Activated naive CD4-positive, alpha-beta T cell treated with anti-CD3 and anti-CD28 coated beads, Interleukin-2, amount 50 U/mL, for 24 hours (primary cell): ENCODE results near the gene TRIL.

Experiments
- H3K27ac Mint-ChIP-seq: one replicate; pipeline ENCODE4 v1.8.0; 2021; ENCODE audit warnings: mild to moderate bottlenecking, mixed read lengths
- H3K27me3 Mint-ChIP-seq: one replicate; pipeline ENCODE4 v1.8.0; 2021; ENCODE audit warnings: mixed read lengths
- H3K36me3 Mint-ChIP-seq: one replicate; pipeline ENCODE4 v1.8.0; 2021; ENCODE audit warnings: mixed read lengths
- H3K4me1 Mint-ChIP-seq: one replicate; pipeline ENCODE4 v1.8.0; 2021; ENCODE audit warnings: mixed read lengths
- H3K4me3 Mint-ChIP-seq: one replicate; pipeline ENCODE4 v1.8.0; 2021; ENCODE audit warnings: mild to moderate bottlenecking, mixed read lengths
- H3K9me3 Mint-ChIP-seq: one replicate; pipeline ENCODE4 v1.8.0; 2021; ENCODE audit warnings: mixed read lengths

Gene TRIL

DNA sequence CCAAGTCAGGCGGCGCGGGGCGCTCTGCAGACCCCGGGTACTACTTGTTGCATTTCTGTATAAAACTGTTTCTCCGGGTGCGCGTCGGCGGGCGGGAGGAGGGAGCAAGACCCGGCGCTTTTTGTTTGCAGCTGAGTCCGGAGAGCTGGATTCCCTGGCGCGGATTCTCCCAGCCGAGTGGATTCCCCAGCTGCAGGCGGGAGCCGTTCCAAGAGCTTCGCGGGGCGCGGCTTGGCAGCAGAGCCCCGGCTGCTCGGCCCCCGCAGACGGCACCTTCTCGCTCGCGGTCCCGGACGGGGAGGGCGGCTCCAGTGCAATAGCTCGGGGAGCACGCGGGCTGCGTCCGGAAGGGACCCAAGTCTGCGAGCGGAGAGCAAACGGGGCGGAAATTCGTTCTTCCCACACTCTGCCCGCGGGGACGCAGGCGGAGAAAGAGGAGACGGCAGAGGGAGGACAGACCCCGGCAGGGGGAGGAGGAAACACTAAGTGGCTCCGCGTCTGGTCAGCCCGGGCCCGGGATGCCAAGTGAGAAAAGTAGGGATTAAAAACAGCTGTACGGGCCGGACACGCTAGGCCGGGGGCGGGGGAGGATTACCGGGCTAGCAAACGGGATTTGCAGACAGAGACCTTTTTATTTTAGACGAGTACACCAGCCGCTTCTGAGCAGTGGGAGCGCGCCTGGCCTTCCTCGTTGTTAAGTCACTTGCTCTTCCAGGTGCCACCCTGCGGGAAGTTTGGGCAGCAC lies at the start of gene TRIL:
TRIL (minus strand) TSS at position 96 of the 745 bp plus-strand sequence. CDS start 284 bp downstream, outside the sequence.
- peak within 1 kb of the TSS; percentile 7 for H3K4me3 Mint-ChIP-seq
- no peaks in the 10 kb centered on the region for H3K4me1 Mint-ChIP-seq
- H3K27me3 Mint-ChIP-seq, result peaks cover 29% of the 10 kb centered on the region
- no peaks in the 10 kb centered on the region for H3K36me3 Mint-ChIP-seq
- no peaks in the 10 kb centered on the region for H3K9me3 Mint-ChIP-seq
- H3K27ac Mint-ChIP-seq, result no peak within 1 kb of the TSS

DNA sequence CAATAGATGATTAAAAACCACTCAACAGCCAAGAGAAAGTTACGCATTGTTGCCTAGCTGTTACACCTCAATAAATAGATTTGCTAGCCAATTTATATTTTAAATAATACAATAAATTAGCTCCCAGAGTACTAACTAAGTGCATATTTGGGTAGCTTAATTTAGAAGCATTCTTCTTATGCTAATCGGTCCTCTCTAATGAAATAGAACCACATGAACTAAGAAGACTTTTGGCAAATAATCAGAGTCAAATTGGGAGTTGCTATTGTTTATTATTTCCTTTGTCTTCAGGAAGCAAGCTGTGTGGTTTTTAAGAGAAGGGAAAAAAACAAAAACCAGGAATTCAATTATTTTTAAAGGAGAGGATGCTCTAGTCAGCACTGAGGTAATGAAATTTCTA lies 49.0 kb upstream of the TRIL start:
- Mint-ChIP-seq H3K27ac (no peak overlapping the region), H3K4me1 (no peaks in the 10 kb centered on the region), H3K9me3 (peaks cover 4% of the 10 kb centered on the region), H3K36me3 (no peaks in the 10 kb centered on the region), H3K27me3 (no peaks in the 10 kb centered on the region), H3K4me3 (no peak overlapping the region)

DNA sequence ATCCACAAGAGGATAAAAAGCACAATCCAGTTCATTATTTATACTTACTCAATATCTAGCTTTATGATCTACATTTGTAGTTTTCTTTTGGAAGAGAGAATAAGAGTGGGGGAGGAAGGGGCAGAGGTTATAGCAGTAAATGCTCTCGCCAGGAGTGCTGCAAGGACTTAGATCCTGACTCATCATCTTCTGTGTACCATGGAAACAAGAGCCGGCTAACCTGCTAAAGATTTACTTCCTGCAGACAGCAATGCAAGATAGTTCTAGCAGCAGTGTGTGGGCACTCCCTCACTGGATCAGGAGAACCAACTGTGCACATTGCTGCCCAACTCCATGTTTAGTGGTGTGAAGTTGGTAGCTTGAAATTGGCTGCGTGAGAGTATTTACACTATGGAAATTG lies 47.7 kb upstream of the TRIL start:
- Mint-ChIP-seq H3K27ac (no peak overlapping the region), H3K4me3 (no peak overlapping the region), H3K27me3 (no peaks in the 10 kb centered on the region), H3K4me1 (no peaks in the 10 kb centered on the region), H3K9me3 (peaks cover 4% of the 10 kb centered on the region), H3K36me3 (no peaks in the 10 kb centered on the region)

DNA sequence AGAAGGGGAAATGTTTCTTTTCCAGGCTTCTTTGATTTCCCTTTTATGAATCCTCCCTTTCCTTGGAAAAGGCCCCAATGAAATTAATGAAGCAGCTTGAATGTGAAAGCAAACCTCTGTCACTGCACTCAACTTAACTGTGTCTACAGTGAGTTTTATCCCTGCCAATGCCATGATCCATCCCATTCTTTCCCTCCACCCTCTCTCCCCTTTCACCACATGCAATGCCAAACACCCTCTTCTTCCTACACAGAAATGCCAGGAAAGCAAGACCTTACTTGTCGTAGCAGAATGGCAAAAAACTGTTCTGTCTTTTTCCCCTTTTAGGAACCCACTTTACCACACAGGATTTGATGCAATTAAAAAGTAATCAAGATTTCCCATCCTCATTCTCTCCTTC lies 47.3 kb upstream of the TRIL start:
- Mint-ChIP-seq H3K4me1 (no peaks in the 10 kb centered on the region), H3K9me3 (peaks cover 4% of the 10 kb centered on the region), H3K4me3 (no peak overlapping the region), H3K27ac (no peak overlapping the region), H3K36me3 (no peaks in the 10 kb centered on the region), H3K27me3 (no peaks in the 10 kb centered on the region)

- no peaks in the 10 kb centered on the region for H3K36me3 Mint-ChIP-seq
- H3K27ac Mint-ChIP-seq, result no peak overlapping the region
- H3K4me1 Mint-ChIP-seq, result no peaks in the 10 kb centered on the region
- no peaks in the 10 kb centered on the region for H3K27me3 Mint-ChIP-seq
- peaks cover 4% of the 10 kb centered on the region for H3K9me3 Mint-ChIP-seq
- H3K4me3 Mint-ChIP-seq, result no peak overlapping the region
Observed at GRCh38 chr7:29003703-29004102, 45.6 kb upstream of the TRIL start.

GRCh38 chr7:29000717-29001076 lies 42.6 kb upstream of the TRIL start:
- H3K4me3 Mint-ChIP-seq, result no peak overlapping the region
- H3K9me3 Mint-ChIP-seq, result peaks cover 4% of the 10 kb centered on the region
- no peaks in the 10 kb centered on the region for H3K4me1 Mint-ChIP-seq
- no peaks in the 10 kb centered on the region for H3K36me3 Mint-ChIP-seq
- no peak overlapping the region for H3K27ac Mint-ChIP-seq
- peaks cover under 1% of the 10 kb centered on the region for H3K27me3 Mint-ChIP-seq

DNA sequence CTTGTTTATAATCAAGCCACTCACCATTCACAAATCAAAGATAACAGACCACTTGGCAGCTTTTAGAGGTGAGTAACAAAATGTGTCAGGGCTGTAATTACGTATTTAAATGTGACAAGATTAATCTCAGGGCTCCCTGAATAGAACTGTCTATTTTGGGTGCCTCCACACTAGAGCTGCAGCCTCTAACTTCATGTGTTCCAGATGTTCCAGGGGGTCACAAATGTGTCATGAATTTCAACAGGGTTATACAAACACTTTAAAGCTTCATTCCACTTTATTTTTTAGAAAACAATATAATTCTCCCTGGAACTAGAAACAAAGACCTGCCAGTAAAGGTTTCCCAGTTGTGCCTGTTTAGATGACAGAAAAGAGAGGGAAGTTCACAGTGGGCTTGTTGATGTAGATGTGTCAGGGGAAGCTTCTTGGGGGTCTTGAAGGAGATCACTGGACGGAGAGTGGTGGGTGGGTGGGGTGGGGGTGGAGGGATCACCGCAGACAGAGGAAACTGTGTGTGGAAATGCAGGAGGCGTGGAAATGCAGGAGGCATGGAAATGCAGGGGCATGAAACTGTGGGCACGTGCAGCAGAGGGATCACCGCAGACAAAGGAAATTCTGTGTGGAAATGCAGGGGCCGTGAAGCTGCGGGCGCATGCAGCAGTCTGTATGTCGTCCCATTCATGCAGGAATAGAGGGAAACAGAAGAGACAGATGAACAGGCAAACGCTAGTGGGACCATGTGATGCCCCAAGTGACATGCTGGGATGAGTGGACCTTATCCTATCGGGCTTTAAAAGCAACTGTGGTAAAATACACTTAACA lies 42.0 kb upstream of the TRIL start:
- Mint-ChIP-seq H3K27ac (no peak overlapping the region), H3K4me1 (no peaks in the 10 kb centered on the region), H3K9me3 (peaks cover 4% of the 10 kb centered on the region), H3K36me3 (no peaks in the 10 kb centered on the region), H3K4me3 (no peak overlapping the region), H3K27me3 (peaks cover 2% of the 10 kb centered on the region)

GRCh38 chr7:28999427-28999826 lies 41.3 kb upstream of the TRIL start:
- Mint-ChIP-seq H3K36me3 (no peaks in the 10 kb centered on the region), H3K4me3 (no peak overlapping the region), H3K4me1 (no peaks in the 10 kb centered on the region), H3K9me3 (peaks cover 4% of the 10 kb centered on the region), H3K27me3 (peaks cover 2% of the 10 kb centered on the region), H3K27ac (no peak overlapping the region)

DNA sequence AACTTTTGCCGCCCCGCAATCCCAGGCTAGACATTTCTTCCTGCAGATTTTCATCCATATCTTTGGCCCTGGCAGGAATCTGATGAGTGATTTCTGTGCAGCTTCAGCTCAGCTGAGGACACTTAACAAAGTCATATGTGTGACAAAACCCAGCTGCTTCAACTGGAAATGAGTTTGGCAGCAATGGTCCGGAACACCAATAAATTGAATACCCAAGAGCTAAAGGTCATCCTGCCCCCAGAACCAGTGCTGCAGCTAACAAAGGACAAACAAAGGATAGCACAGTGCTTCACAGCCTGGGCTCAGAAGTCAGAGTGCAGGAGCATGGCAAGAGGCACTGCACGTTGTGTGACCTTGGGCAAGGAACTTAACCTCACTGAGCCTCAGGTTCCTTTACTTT lies 40.0 kb upstream of the TRIL start:
- Mint-ChIP-seq H3K4me1 (no peaks in the 10 kb centered on the region), H3K9me3 (peaks cover 4% of the 10 kb centered on the region), H3K27me3 (peaks cover 2% of the 10 kb centered on the region), H3K27ac (no peak overlapping the region), H3K36me3 (no peaks in the 10 kb centered on the region), H3K4me3 (no peak overlapping the region)

- Mint-ChIP-seq H3K27ac (no peak overlapping the region), H3K27me3 (peaks cover 2% of the 10 kb centered on the region), H3K9me3 (no peaks in the 10 kb centered on the region), H3K4me3 (no peak overlapping the region), H3K4me1 (no peaks in the 10 kb centered on the region), H3K36me3 (no peaks in the 10 kb centered on the region)
Observed at GRCh38 chr7:28996836-28997235, 38.7 kb upstream of the TRIL start.

GRCh38 chr7:28993371-28993770 lies 35.2 kb upstream of the TRIL start:
- Mint-ChIP-seq H3K27ac (no peak overlapping the region), H3K9me3 (no peaks in the 10 kb centered on the region), H3K4me3 (no peak overlapping the region), H3K4me1 (no peaks in the 10 kb centered on the region), H3K27me3 (peaks cover 9% of the 10 kb centered on the region), H3K36me3 (no peaks in the 10 kb centered on the region)

- Mint-ChIP-seq H3K27me3 (peaks cover 9% of the 10 kb centered on the region), H3K9me3 (no peaks in the 10 kb centered on the region), H3K27ac (no peak overlapping the region), H3K4me3 (no peak overlapping the region), H3K4me1 (no peaks in the 10 kb centered on the region), H3K36me3 (no peaks in the 10 kb centered on the region)
Observed at GRCh38 chr7:28992798-28993197, 34.7 kb upstream of the TRIL start.

- Mint-ChIP-seq H3K4me1 (no peaks in the 10 kb centered on the region), H3K36me3 (no peaks in the 10 kb centered on the region), H3K4me3 (no peak overlapping the region), H3K27me3 (peaks cover 8% of the 10 kb centered on the region), H3K9me3 (no peaks in the 10 kb centered on the region), H3K27ac (no peak overlapping the region)
Observed at GRCh38 chr7:28990200-28990960, 32.2 kb upstream of the TRIL start.

- no peak overlapping the region for H3K4me3 Mint-ChIP-seq
- H3K9me3 Mint-ChIP-seq, result no peaks in the 10 kb centered on the region
- no peaks in the 10 kb centered on the region for H3K4me1 Mint-ChIP-seq
- peaks cover 8% of the 10 kb centered on the region for H3K27me3 Mint-ChIP-seq
- H3K27ac Mint-ChIP-seq, result no peak overlapping the region
- H3K36me3 Mint-ChIP-seq, result no peaks in the 10 kb centered on the region
Observed at GRCh38 chr7:28989211-28989980, 31.3 kb upstream of the TRIL start.

DNA sequence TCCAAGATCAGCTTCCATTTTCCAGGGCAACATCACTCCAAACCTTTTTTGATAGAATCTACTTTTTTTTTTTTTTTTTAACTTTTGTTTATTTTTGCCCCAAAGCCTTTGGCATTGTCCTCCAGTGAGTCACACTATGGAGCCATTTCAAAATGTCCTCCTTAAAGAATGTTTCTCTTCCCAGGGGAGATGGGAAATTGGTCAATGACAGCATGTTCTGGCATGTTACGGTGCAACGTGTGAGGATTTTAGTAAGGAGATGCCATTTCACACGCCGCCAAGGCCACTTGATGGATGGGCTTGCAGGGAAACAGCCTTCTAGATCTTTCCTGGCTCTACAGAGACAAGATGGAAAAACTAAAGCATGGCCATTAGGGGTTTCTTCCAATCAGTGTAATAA lies 30.7 kb upstream of the TRIL start:
- Mint-ChIP-seq H3K9me3 (no peaks in the 10 kb centered on the region), H3K4me1 (no peaks in the 10 kb centered on the region), H3K36me3 (no peaks in the 10 kb centered on the region), H3K27me3 (peaks cover 8% of the 10 kb centered on the region), H3K27ac (no peak overlapping the region), H3K4me3 (no peak overlapping the region)
